C4-2B (cell line): ENCODE measurements around the gene DYRK1A.

Experiments
- ZFX ChIP-seq: fragments of 450-650 bp; IDR thresholded peaks from 2 replicates; pipeline ENCODE4 v1.6.1; 2017
- TF ChIP-seq, protein P1 (sequence below): fragments of 450-650 bp; conservative IDR thresholded peaks from 2 replicates; pipeline ENCODE4 v1.5.1; 2017; ENCODE audit warnings: mild to moderate bottlenecking

DNA sequence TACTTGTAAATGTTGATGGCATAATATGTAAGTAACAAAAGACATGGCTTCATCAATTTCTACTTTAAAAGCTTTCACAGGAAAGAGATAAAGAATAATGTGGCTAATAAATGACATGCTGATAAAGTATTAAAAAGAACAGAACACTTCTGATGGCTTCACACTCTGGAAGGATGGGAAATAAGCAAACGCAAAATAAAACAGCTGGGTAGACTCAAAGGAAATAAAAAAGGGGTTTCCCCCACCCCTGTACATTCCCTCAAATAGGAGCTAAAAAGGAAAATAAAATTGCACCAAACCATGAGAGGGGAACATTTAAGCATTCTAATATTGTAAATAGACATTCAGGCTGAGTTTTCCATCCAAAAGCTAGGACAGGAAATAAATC lies 27.0 kb upstream of the DYRK1A start:
- TF ChIP-seq, protein P1, sequence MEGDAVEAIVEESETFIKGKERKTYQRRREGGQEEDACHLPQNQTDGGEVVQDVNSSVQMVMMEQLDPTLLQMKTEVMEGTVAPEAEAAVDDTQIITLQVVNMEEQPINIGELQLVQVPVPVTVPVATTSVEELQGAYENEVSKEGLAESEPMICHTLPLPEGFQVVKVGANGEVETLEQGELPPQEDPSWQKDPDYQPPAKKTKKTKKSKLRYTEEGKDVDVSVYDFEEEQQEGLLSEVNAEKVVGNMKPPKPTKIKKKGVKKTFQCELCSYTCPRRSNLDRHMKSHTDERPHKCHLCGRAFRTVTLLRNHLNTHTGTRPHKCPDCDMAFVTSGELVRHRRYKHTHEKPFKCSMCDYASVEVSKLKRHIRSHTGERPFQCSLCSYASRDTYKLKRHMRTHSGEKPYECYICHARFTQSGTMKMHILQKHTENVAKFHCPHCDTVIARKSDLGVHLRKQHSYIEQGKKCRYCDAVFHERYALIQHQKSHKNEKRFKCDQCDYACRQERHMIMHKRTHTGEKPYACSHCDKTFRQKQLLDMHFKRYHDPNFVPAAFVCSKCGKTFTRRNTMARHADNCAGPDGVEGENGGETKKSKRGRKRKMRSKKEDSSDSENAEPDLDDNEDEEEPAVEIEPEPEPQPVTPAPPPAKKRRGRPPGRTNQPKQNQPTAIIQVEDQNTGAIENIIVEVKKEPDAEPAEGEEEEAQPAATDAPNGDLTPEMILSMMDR: no peak
- TF ChIP-seq ZFX: no peak
